Measurements from ENCODE around the gene CD207.

Gene CD207

GRCh38 chr2:70793450-70793849 is 42.2 kb downstream of the CD207 start:
- peak; percentile 14 to 42 for DNase-seq

- no peak for DNase-seq
Measured at GRCh38 chr2:70790136-70790828, 45.3 kb downstream of the CD207 start, which contains the start of gene FIGLA. FIGLA (minus strand) TSS chr2:70790643; CDS start chr2:70790638, 5 bp downstream.

GRCh38 chr2:70789304-70790135 is 46.1 kb downstream of the CD207 start:
- peak; percentile 65 to 67 for DNase-seq

GRCh38 chr2:70785137-70785911 is 50.3 kb downstream of the CD207 start:
- DNase-seq, result peak; percentile 20 to 47

GRCh38 chr2:70784320-70784719 is 51.3 kb downstream of the CD207 start:
- no peak for DNase-seq

Measured in CD4-positive, alpha-beta T cell treated with Interleukin-4 for 1 hour (primary cell).